NCI-H1105 treated with DMSO at 0.1 percent for 48 hours (cell line): Measurements from ENCODE around the gene PGGHG.
"Not testable (repeated sequence)": the region's sequence is repeated elsewhere in the genome, so short reads cannot be mapped to it uniquely, and the experiment has no call there.

Source experiments
- DNase-seq: peaks from one replicate; lab custom pipeline; 2025; lab: John Stamatoyannopoulos, UW

PGGHG gene

GRCh38 chr11:288478-289397, at the start of gene PGGHG:
Gene PGGHG, plus strand, starts transcription at chr11:289126. Its CDS starts 691 bp downstream, at chr11:289817.
- peak; percentile 29 for DNase-seq

GRCh38 chr11:240315-240714, 48.6 kb upstream of the PGGHG start:
- DNase-seq = no peak

GRCh38 chr11:241634-242033, 47.3 kb upstream of the PGGHG start:
- DNase-seq = no peak

- DNase-seq = no peak
Observed at GRCh38 chr11:244376-244775, 44.5 kb upstream of the PGGHG start.

- DNase-seq = no peak
Observed at GRCh38 chr11:249062-249461, 39.9 kb upstream of the PGGHG start.

- no peak for DNase-seq
Observed at GRCh38 chr11:250274-250673, 38.7 kb upstream of the PGGHG start.

GRCh38 chr11:250740-251299, 38.1 kb upstream of the PGGHG start:
- DNase-seq = no peak

- no peak for DNase-seq
Observed at GRCh38 chr11:251550-251949, 37.4 kb upstream of the PGGHG start.

- DNase-seq = no peak
Observed at GRCh38 chr11:252666-253065, 36.3 kb upstream of the PGGHG start.

GRCh38 chr11:253160-253885, 35.6 kb upstream of the PGGHG start:
- DNase-seq = no peak

GRCh38 chr11:253886-254270, 35.0 kb upstream of the PGGHG start:
- no peak for DNase-seq

- DNase-seq = no peak
Observed at GRCh38 chr11:255176-255575, 33.8 kb upstream of the PGGHG start.

GRCh38 chr11:255816-256215, 33.1 kb upstream of the PGGHG start:
- no peak for DNase-seq

GRCh38 chr11:256952-257737, 31.8 kb upstream of the PGGHG start:
- DNase-seq = no peak

GRCh38 chr11:257766-258493, 31.0 kb upstream of the PGGHG start:
- no peak for DNase-seq

- no peak for DNase-seq
Observed at GRCh38 chr11:259413-259812, 29.5 kb upstream of the PGGHG start.

- DNase-seq = no peak
Observed at GRCh38 chr11:261624-262023, 27.3 kb upstream of the PGGHG start.

GRCh38 chr11:266676-267439, 22.1 kb upstream of the PGGHG start:
- no peak for DNase-seq

GRCh38 chr11:267491-267994, 21.4 kb upstream of the PGGHG start:
- no peak for DNase-seq

GRCh38 chr11:268716-269145, 20.2 kb upstream of the PGGHG start:
- DNase-seq = not testable (repeated sequence)
